Amygdala (tissue), 56 donors: ENCODE data around the gene ACY1.
A peak's percentile ranks its signal among the peaks of the same experiment; 100 is the strongest.
"Not testable (repeated sequence)": the region's sequence is repeated elsewhere in the genome, so short reads cannot be mapped to it uniquely, and the experiment has no call there.

Experiments used
- DNase-seq, 56 donors: peaks; one replicate each; lab custom pipeline; 2025; lab: John Stamatoyannopoulos, UW

ACY1 gene

GRCh38 chr3:52021489-52022268 lies 38.3 kb downstream of the ACY1 start:
- peak in 4 of 56 donors; percentile 12 to 64 (median 22) for DNase-seq

- peak in 9 of 56 donors; percentile 19 to 64 (median 38) for DNase-seq
Measured at GRCh38 chr3:52022323-52023100, 39.2 kb downstream of the ACY1 start.

- no peak for DNase-seq
Measured at GRCh38 chr3:52023101-52023770, 39.9 kb downstream of the ACY1 start.

- no peak for DNase-seq
Measured at GRCh38 chr3:52023860-52024764, 40.8 kb downstream of the ACY1 start.

- DNase-seq: no peak
Measured at GRCh38 chr3:52024765-52025452, 41.6 kb downstream of the ACY1 start.

- no peak for DNase-seq
Measured at GRCh38 chr3:52025453-52025852, 42.1 kb downstream of the ACY1 start.

- DNase-seq: no peak
Measured at GRCh38 chr3:52026041-52026440, 42.7 kb downstream of the ACY1 start.

- DNase-seq: peak in 49 of 56 donors; percentile 22 to 90 (median 65)
Measured at GRCh38 chr3:52028572-52028971, 45.2 kb downstream of the ACY1 start.

- DNase-seq: no peak
Measured at GRCh38 chr3:52029053-52029452, 45.7 kb downstream of the ACY1 start.

- no peak for DNase-seq
Measured at GRCh38 chr3:52029535-52029934, 46.2 kb downstream of the ACY1 start.

- no peak for DNase-seq
Measured at GRCh38 chr3:52030714-52031310, 47.5 kb downstream of the ACY1 start.

GRCh38 chr3:52031896-52032295 lies 48.6 kb downstream of the ACY1 start:
- no peak for DNase-seq

- DNase-seq: peak in 16 of 56 donors; percentile 37 to 70 (median 56)
Measured at GRCh38 chr3:52032702-52033408, 49.5 kb downstream of the ACY1 start.

- DNase-seq: not testable (repeated sequence)
Measured at GRCh38 chr3:52033748-52034147, 50.4 kb downstream of the ACY1 start.

- DNase-seq: no peak
Measured at GRCh38 chr3:52034212-52034611, 50.9 kb downstream of the ACY1 start.

GRCh38 chr3:52034651-52035050 lies 51.3 kb downstream of the ACY1 start:
- no peak for DNase-seq

GRCh38 chr3:52036222-52036694 lies 52.9 kb downstream of the ACY1 start:
- no peak for DNase-seq

- no peak for DNase-seq
Measured at GRCh38 chr3:52036829-52037228, 53.5 kb downstream of the ACY1 start.
